Neural crest cell (in vitro differentiated cells): ENCODE measurements around the gene VPREB3. TPM values are rescaled to one million over a fixed set of nuclear protein-coding genes. Genes with fewer than 3 reads are reported as not detected.

Source experiments
- DNase-seq: peaks from one replicate; pipeline ENCODE4 v3.0.0; 2021; ENCODE audit warnings: low read depth, mixed read lengths, low spot score
- H3K27ac Mint-ChIP-seq: one replicate; pipeline ENCODE4 v1.8.0; 2021; ENCODE audit warnings: mild to moderate bottlenecking, mixed read lengths; ENCODE audit not compliant: unreplicated experiment
- H3K27me3 Mint-ChIP-seq: 2 replicates; pipeline ENCODE4 v1.8.0; 2021; ENCODE audit warnings: low read depth, mild to moderate bottlenecking, mixed read lengths
- H3K36me3 Mint-ChIP-seq: 2 replicates; pipeline ENCODE4 v1.8.0; 2021; ENCODE audit warnings: low read depth, mild to moderate bottlenecking, mixed read lengths
- H3K4me1 Mint-ChIP-seq: 2 replicates; pipeline ENCODE4 v1.8.0; 2021; ENCODE audit warnings: mixed read lengths
- H3K4me3 Mint-ChIP-seq: one replicate; pipeline ENCODE4 v1.8.0; 2021; ENCODE audit warnings: mild to moderate bottlenecking, mixed read lengths
- H3K9me3 Mint-ChIP-seq: 2 replicates; pipeline ENCODE4 v1.8.0; 2021; ENCODE audit warnings: mixed read lengths
- CTCF ChIP-seq: fragments of 200-600 bp; sonication (generic); conservative IDR thresholded peaks from 2 replicates; pipeline ENCODE4 v1.5.0; 2021; ENCODE audit warnings: antibody characterized with exemption, mild to moderate bottlenecking
- total RNA-seq: library from RNA; stranded (reverse); gene quantifications from 2 replicates; pipeline ENCODE4 v1.2.1, GENCODE V29; 2021

VPREB3 gene
- total RNA-seq, 1 donor from 2014 or later: not detected

GRCh38 chr22:23713696-23714595 lies 40.3 kb downstream of the VPREB3 start:
- Mint-ChIP-seq H3K27me3 (no peaks in the 10 kb centered on the region), H3K36me3 (peaks cover 10% of the 10 kb centered on the region), H3K9me3 (no peaks in the 10 kb centered on the region), H3K4me1 (peaks cover 6% of the 10 kb centered on the region), H3K27ac (peak overlapping the region; percentile 67), H3K4me3 (peak overlapping the region; percentile 80)
- no peak for DNase-seq
- TF ChIP-seq CTCF: no peak

DNA sequence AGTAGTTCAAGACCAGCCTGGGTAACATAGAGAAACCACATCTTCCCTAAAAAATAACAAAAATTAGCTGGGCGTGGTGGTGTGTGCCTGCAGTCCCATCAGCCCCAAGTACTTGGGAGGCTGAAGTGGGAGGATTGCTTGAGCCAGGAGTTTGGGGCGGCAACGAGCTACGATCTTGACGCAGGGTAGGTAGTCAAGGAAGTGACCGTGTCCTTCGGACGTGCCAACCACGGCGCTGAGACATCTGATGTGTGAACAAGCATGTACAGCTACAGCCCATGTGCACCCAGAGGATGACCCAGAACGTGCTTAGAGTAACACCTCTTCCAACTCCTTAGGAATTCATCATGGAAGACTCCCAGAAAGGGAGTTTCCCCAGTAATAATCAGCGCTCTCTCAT lies 42.0 kb downstream of the VPREB3 start:
- TF ChIP-seq CTCF: no peak
- H3K36me3 Mint-ChIP-seq: peaks cover 14% of the 10 kb centered on the region
- no peak overlapping the region for H3K27ac Mint-ChIP-seq
- no peak for DNase-seq
- H3K4me1 Mint-ChIP-seq: peaks cover 1% of the 10 kb centered on the region
- H3K4me3 Mint-ChIP-seq: no peak overlapping the region
- no peaks in the 10 kb centered on the region for H3K27me3 Mint-ChIP-seq
- H3K9me3 Mint-ChIP-seq: no peaks in the 10 kb centered on the region

DNA sequence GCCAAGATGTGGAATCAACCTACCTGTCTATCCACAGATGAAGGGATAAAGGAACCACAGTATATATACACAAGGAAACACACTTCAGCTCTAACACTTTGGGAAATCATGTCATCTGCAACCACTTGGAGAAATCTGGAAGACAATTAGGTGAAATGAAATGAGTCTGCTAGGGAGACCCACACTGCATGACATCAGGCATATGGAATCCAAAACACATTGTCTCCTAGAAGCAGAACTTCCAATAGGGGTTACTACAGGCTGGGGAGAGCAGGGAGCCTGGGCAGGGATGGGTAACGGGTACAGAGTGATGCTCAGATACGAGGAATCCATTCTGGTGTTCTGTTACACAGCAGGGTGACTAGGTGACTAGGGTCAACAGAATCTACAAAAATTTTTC lies 45.1 kb downstream of the VPREB3 start:
- no peaks in the 10 kb centered on the region for H3K27me3 Mint-ChIP-seq
- no peak for DNase-seq
- H3K36me3 Mint-ChIP-seq: peaks cover 35% of the 10 kb centered on the region
- no peak for TF ChIP-seq CTCF
- no peaks in the 10 kb centered on the region for H3K4me1 Mint-ChIP-seq
- no peaks in the 10 kb centered on the region for H3K9me3 Mint-ChIP-seq
- no peak overlapping the region for H3K4me3 Mint-ChIP-seq
- H3K27ac Mint-ChIP-seq: no peak overlapping the region

GRCh38 chr22:23708270-23708669 lies 46.0 kb downstream of the VPREB3 start:
- Mint-ChIP-seq H3K36me3 (peaks cover 36% of the 10 kb centered on the region), H3K9me3 (no peaks in the 10 kb centered on the region), H3K27me3 (no peaks in the 10 kb centered on the region), H3K4me3 (no peak overlapping the region), H3K4me1 (no peaks in the 10 kb centered on the region), H3K27ac (no peak overlapping the region)
- DNase-seq: no peak
- TF ChIP-seq CTCF: no peak

DNA sequence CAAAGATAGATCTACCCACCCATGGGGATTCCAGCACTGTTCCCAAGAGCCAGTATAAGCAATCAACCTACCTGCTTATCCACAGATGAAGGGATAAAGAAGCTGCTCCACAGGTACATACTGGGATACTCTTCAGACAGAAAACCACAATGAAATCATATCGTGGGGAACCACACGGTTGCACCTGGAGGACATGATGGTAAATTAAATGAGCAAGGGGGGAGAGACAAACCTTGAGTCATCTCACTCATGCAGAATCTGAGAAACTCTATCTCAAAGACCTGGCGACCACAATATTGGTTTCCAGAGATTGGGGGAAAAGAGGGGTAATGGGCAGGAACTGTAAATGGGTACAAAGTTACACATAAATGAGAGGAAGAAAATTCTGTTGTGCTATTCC lies 48.9 kb downstream of the VPREB3 start:
- no peak for DNase-seq
- Mint-ChIP-seq H3K36me3 (peaks cover 45% of the 10 kb centered on the region), H3K27ac (no peak overlapping the region), H3K4me3 (no peak overlapping the region), H3K27me3 (no peaks in the 10 kb centered on the region), H3K9me3 (no peaks in the 10 kb centered on the region), H3K4me1 (peaks cover 3% of the 10 kb centered on the region)
- no peak for TF ChIP-seq CTCF
